COLO829 (cell line): Measurements from ENCODE around the gene ZFHX3.

ENCODE experiments used
- DNase-seq: peaks from one replicate; pipeline ENCODE4 v3.0.0; 2012; ENCODE audit warnings: low spot score

The ZFHX3 gene

DNA sequence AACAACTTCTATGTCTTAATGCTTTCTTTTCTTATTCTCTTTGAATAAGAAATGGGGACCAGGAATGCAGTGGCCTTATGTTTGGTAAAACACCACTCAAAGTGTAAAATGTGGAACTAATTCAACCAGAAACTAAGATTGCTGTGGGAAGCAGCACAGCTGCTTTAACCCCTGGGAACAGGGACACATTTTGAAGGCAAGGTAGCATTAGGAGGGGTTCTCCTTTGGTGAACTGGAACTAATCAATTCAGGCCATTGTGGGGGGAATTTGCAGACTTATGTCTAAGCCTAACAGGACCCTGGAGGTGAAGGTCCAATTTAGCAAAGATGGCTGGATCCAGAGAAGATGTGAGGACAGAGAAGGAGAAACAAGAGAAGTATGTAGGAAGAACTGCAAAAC lies 256.1 kb downstream of the ZFHX3 start:
- no peak for DNase-seq

DNA sequence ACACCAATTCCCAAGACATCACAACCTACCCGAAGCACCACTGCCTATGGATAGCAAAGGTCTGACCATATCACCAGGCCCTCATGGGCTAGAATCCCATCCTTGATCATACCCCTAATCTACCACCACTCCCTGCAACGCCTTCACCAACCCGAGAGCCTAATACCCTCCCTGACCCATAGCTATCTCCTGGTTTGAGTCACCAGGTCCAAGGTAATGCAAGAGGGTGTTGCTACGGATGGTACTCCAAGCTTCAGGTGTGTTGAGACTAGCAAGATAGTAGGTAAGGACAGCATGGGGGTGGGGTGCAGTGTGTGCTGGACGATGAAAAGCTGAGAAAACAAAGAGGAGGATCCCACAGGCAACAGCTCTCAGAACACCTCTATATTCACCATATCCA lies 258.0 kb downstream of the ZFHX3 start:
- no peak for DNase-seq

DNA sequence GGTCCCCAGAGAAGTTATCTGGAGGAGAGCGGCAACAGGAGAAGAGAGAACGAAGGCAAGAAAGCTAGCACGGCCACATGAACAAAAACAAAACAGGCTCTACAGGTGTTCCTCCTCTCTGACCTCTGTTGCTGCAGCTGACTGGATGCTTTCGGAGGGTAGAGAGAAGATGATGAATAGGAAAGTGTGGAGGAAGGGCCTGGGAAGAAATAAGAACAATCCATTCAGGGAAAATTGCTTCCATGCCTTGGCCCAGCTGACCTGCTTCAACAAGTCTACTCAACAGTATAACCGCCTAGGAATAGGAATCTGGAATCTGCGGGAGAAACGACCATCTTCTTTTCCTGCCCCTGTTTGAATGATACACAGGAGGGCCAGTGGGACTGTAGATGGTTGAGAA lies 258.5 kb downstream of the ZFHX3 start:
- no peak for DNase-seq

DNA sequence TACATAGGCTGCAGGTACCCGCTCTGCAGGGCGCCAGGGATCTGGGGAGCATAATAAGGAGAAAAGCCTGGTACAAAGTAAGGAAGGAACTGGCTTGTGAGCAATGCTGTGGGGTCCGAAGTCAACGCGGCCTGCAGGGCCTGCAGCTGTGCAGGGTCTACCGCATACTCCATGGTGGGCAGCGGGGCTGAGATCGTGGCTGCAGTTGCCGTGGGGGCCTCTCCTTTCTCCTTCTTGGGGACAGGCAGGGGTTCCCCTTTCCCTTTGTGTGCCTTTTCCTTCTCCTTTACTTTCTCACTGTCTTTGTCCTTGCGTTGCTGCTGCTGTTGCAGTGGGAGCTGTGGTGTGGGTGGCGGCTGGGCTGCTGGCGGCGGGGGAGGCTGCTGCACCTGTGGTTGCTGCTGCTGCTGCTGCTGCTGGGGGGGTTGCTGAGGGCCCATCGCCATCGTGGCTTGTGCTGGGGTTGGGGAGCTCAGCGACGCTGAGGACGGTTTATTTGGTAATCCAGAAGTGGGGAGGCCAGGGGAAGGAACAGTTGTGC lies 259.6 kb downstream of the ZFHX3 start:
- DNase-seq, result no peak

DNA sequence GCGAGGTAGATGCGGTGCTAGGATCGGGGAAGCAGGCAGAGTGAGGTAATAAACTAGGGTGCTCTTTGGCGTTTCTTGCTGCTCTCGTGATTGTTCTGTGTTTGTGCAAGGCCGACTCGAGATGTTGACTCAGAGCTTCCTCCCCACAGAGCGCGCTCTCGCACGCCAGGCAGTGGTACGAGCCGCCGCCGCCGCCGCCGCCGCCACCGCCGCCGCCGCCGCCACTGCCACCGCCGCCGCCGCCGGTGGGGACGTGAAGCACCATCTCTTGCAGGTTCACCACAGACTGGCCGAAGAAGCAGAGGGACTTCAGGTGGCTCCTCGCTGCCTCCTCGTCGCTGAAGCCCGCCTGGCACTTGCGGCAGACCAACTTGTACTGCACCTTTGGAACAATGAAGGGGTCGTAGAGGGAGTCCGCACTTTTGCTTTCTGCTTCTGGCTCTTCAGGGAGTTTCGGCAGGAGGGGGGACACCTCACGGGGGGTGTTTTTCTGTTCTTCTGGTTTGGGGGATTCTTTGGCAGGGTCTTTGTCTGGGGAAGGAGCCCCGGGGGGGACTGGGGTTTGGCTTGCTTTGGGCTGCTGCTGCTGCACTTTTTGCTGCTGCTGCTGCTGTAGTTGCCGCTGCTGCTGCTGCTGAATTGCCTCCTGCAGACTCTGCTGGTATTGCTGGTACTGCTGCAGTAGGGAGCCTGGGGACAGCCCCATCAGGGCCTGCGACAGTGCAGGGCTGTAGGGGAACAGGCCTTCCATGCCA lies 260.2 kb downstream of the ZFHX3 start:
- no peak for DNase-seq

DNA sequence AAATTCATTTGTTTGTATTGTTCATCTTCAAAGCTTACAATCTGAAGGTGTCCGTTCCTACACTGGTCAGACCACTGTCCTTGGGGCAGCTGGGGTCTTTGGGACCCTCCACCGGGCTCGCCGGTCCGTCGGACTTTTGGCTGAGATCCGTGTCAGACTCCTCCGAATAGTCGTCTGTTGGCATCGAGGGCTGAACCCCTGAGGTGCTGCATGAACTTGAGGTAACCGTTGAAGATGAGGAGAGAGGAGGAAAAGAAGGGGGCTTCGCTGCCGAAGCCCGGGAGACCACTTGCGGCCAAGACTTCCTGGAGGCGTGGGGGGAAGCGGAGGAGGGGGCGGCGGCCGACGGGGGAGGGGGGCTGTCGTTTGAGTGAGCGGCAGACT lies 260.8 kb downstream of the ZFHX3 start:
- DNase-seq, result no peak

DNA sequence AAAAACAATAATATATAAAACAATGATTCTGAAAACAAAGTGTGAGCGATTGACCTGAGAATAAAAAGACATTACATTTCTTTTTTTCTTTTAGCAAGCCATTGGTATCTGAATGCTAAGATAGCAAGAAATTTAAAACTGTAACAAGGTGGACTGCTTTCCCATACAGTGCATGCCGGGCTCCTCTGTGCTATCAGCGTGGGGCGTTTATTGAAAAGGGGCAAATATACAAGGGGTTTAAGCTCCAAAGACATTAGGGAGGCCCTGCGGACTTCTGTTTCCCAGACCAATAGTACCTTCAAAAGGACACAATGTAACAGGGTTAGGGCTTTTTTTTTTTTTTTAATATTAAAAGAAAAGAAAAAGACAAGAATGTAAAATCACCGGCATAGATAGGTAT lies 261.3 kb downstream of the ZFHX3 start:
- DNase-seq, result no peak

DNA sequence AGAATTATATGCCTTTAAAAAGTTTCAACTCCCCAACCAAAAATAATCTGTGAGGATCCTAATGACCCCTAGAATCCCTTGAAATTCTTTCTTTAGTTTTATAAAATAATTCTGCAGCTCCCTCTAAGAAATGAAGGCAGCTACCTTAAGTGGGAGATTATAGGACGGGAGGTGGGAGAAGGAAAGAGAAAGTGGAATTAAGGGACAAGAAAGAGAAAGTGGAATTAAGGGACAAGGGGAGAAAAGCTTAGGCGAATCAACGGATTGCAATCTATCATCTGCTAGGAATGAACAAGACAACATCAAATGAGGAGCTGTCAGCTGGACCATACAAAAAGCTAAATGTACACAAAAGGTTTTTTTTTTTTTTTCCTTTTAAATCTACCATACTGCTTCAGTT lies 262.0 kb downstream of the ZFHX3 start:
- no peak for DNase-seq

DNA sequence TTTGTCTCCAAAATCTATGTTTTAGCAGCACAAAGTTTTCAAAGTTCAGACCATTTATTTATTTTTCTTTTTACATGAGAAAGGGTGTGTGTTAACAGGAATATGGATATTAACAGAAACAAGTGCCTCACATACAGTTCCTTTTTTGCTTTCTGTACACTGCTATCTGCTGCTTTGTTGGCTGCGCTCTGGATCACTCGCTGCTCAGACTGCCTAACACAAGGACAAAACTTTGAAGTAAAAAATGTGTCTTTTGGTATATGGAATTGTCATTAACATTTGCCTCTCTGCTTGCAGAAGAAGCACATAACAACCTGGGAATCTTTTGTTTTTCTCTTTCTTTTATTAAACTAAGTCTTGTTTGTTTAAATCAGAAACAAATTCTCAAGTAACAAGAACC lies 262.8 kb downstream of the ZFHX3 start:
- DNase-seq, result no peak

DNA sequence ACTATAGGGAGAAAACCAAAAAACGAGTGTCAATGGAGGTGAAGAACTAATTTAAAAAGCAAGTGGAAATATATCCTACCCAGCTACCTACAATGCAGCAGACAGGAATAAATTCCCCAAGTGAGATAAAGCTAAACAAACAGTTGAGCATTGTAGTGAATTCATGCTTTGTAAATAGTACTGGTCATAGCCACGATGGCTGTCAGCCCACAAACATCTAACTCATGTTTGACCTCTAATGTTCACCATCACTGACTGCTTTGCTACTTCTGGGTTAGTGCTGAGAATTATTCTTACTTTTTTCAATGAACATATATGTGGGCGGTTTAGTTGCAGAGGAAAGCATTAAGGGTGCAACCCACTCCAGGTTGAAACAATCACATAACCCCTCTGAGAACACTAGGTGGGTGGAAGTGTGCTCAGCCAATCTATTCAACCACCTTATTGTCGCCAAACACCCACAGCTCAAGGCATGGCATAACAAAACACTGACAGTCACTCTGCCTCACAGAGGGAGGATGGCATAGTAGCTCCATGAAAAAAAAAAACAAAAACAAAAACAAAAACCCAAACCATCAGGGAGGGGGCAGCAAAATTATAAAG lies 264.1 kb downstream of the ZFHX3 start:
- peak; percentile 4 for DNase-seq

DNA sequence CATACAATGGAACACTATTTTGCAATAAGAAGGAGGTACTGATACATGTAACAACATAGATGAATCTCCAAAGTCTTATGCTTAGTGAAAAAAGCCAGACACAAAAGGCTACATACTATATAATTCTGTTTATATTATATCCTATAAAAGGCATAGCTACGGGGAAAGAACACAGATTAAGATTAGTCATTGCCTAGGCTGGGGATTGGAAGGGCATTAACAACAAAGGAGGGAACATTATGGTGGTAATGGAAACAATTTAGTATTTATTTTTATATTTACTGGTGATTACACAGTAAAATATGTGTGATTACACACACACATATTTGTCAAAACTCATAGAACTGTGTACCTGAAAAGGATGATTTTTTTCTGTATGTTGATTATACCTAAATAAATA lies 278.1 kb downstream of the ZFHX3 start:
- DNase-seq, result no peak

DNA sequence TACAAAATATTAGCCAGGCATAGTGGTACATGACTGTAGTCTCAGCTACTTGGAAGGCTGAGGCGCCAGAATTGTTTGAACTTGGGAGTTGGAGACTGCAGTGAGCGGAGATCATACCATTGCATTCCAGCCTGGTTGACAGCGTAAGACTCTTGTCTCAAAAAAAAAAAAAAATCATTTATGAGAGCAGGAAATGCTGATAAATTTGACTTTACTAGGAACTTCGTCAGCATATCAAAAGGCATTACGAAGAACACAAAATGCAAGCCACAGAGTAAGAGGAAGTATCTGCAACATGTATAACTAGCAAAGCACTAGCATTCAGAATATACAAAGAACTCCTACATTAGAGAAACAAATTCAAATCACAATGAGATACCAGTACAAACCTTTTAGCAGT lies 279.3 kb downstream of the ZFHX3 start:
- no peak for DNase-seq

DNA sequence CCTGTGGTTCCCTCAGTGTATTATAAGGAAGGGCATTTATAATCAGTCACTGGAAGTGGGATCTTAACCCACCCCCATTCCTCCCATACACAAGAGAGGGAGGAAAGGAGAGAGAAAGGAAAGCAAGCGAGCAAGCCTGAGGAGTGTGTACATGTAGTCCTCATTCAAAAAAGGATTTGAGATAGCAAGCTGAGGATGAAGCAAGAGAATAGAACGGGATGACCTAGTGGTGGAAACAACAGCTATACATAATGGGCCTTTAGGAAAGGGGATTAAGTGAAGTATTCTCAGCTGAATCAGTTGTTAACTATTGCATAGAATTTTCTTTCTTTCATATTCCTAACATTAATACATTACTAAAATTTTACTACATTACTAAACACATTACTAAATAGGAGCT lies 281.4 kb downstream of the ZFHX3 start:
- no peak for DNase-seq

DNA sequence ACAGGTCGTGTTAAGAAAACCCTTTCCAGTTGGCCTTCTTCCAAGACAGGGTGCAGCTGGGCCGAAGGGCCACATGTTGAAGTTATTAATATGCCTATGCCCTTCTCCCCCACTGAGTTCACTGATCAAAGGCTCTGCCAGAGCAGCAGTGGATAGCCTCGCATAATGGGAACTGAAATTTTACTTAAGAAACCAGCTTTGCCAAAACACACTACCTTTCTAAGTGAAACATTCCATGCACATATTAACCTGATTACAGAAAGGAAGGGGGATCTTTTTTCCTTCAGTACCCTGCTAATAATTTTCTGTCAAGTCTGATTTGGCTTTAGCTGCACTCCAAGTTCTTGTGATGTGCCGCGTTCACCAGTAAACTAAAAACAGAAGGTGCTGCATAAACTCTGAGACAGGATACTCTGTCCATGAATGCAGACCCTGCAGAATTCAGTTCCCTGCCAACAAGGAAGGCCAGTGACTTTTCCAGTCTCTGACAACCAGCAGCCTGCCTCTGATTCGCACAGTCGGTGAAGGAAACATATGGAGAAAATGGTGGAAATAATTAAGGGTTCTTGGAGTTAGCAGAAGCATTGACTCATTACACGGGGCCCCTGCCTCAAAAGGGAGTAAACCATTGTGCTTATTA lies 283.8 kb downstream of the ZFHX3 start:
- no peak for DNase-seq

DNA sequence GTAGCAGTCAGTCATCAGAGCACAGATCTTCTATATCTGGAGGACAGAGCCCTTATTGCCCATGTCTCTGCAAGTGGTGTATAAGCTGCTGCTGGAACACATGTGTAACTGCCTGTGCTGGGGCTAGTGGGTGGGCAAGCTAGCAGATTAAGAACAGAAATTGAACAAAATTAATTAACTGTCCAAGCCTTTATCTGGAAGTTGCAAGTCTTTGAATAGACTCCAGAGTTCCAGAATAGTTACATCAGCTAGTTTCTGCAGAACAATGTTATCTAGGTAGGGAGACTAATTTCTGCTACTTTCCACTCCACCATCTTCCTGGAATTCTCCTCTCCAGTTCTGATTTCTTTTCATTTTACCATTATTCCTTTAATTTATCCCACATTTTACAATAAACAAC lies 287.3 kb downstream of the ZFHX3 start:
- no peak for DNase-seq

DNA sequence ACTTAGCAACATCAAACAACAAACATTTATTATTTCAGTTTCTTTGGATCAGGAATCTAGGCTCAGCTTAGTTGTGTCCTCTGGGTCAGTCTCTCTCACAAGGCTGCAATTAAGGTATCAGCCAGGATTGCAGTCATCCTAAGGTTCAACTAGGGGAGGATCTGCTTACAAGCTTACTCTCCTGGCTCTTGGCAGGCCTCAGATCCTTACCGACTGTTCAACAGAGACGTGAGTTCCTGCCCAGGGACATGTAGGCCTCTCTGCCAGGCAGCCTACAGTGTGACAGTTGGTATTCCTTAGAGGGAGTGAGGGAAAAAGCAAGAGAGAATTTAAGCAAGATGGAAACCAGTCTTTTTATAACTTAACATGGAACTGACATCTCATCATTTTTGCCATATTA lies 294.0 kb downstream of the ZFHX3 start:
- DNase-seq, result no peak

DNA sequence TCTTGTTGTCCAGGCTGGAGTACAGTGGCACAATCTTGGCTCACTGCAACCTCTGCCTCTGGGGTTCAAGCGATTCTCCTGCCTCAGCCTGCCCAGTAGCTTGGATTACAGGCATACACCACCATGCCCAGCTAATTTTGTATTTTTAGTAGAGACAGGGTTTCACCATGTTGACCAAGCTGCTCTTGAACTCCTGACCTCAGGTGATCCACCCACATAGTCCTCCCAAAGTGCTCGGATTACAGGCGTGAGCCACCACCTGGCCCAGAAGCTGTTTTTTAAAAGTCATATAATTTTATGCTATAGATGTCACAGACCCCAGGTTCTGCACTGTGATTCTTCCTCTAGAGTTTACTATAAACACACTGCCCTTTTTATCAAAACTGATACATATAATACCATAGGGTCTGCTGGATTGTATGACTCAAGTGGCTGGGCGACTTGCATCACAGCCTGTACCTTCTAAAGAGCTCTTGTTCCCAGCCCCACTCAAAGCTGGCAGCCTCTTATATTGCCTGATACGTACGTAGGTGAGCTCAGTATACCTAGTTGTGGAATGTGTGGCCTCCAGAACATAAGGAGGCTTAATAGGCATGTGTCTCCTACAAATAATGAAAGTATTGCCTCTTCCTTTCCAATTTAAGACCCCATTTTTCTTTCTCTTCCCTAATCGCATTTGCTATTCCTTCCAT lies 295.8 kb downstream of the ZFHX3 start:
- DNase-seq, result no peak

DNA sequence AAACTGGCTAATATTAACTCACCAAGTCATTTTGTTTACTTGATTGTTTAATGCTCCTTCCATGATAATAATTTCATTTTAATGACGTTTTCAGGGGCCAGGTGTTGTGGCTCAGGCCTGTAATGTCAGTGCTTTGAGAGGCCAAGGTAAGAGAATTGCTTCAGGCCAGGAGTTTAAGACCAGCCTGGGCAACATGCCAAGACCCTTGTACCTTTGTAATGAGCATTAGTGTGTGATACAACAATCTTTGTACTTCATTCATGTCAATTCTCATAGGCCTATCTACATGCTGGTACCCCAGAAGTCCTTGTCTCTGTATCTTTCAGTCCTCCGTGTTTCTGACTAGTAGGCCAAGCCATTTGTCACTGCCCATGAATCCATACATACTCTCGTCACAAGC lies 296.9 kb downstream of the ZFHX3 start:
- no peak for DNase-seq

DNA sequence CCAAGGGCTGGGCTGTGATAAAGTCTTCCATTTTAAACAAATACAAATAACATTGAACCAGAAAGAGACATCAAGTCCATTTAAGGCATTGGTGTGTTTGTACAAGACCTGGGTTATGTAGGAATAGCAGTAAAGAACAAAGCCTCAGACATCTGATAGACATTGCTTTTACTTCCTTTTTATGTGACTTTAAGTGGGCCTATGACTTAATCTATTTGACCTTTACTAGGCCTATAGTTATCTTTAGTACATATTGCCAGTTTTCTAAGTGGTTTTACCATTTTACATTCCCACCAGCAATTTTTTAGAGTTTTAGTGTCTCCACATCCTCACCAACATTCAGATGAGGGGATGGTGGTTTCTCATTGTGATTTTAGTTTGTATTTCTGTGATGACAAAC lies 298.8 kb downstream of the ZFHX3 start:
- DNase-seq, result no peak

DNA sequence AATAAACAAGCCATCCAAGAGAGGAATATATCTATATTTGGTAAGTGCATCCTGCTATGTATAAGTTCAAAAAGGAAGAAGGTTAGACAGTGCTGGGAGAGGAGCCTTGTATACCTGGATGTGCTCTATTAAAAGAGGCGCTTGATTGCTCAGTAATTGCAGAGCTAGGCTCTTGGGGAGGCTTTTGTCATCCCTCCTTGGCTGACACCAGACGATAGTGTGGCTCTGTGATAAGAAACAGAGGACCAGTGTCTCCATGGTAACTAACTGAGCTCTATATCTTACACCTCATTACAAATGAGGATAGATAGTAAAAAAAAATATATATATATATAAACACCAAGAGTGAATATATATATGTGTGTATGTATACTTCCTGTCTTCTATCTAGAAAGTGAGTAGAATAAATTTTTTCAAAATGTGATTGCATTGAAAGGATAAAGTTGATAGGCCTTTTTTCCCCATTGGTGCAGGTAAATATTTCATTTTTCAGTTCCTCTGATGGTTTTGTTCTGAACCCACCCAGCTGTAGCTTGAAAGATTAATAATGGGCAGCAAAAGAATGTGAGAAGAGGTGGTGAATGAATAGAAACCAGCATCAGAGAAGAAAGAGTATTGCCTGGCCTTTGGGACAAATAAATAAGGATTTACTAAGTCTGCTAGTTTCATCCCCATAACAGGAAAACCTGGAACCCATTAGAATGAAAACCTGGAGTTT lies 303.7 kb downstream of the ZFHX3 start:
- no peak for DNase-seq

DNA sequence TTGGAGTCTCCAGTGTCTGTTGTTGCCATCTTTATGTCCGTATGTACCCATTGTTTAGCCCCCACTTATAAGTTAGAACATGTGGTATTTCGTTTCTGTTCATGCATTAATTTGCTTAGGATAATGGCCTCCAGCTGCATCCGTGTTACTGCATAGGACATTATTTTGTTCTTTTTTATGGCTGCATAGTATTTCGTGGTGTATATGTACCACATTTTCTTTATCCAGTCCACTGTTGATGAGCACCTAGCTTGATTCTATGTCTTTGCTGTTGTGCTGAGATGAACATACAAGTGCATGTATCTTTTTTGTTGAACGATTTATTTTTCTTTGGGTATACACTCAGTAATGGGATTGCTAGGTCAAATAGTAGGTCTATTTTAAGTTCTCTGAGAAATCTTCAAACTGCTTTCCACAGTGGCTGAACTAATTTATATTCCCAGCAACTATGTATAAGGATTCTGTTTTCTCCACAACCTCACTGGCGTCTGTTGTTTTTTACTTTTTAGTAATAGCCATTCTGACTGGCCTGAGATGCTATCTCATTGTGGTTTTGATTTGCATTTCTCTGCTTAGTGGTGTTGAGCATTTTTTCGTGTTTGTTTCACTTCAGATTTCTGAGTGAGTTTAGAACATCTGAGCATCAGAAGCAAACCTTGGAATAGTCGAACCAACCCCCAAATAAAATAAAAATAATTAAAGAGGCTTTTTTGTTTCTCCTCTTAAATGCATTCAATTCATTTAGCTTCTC lies 304.7 kb downstream of the ZFHX3 start:
- no peak for DNase-seq
